K562 (cell line): ENCODE data around the gene CISD2. TPM values are rescaled to one million over a fixed set of nuclear protein-coding genes. Genes with fewer than 3 reads are reported as not detected.

ENCODE experiments used
- CTBP1 ChIP-seq: fragments of 450-650 bp; IDR thresholded peaks from 2 replicates; pipeline ENCODE4 v1.6.1; 2016; ENCODE audit warnings: borderline replicate concordance
- E4F1 ChIP-seq: fragments of 250-450 bp; sonication (Bioruptor Pico); IDR thresholded peaks from 2 replicates; pipeline ENCODE4 v1.5.0; 2021; ENCODE audit warnings: mild to moderate bottlenecking, borderline replicate concordance
- ETS2 ChIP-seq: IDR thresholded peaks from 2 replicates; pipeline ENCODE4 v1.6.1; 2016; ENCODE audit warnings: borderline replicate concordance, missing genetic modification characterization, mild to moderate bottlenecking, moderate library complexity, missing compliant biosample characterization; ENCODE audit not compliant: poor library complexity, severe bottlenecking
- HNRNPLL ChIP-seq: fragments of 200-400 bp; formaldehyde crosslinking; IDR thresholded peaks from 2 replicates; pipeline ENCODE4 v1.6.1; 2017; ENCODE audit warnings: low read length, low read depth, mild to moderate bottlenecking; ENCODE audit not compliant: poor library complexity, severe bottlenecking
- MYNN ChIP-seq, 2 experiments: sonication (generic); formaldehyde crosslinking in 1 of 2; IDR thresholded peaks; 2 replicates each; pipeline versions ENCODE4 v1.5.0 to v1.6.1; 2016 to 2020; ENCODE audit warnings: antibody characterized with exemption in 1 of 2, missing genetic modification reagents in 1 of 2
- NFIC ChIP-seq: fragments of 450-650 bp; IDR thresholded peaks from 2 replicates; pipeline ENCODE4 v1.6.1; 2017; ENCODE audit warnings: mild to moderate bottlenecking, inconsistent platforms
- NR2C1 ChIP-seq, 2 experiments: fragments of 450-650 bp; IDR thresholded peaks; 2 replicates each; pipeline ENCODE4 v1.6.1; 2017; ENCODE audit warnings: mild to moderate bottlenecking in 2 of 2, antibody characterized with exemption in 1 of 2, inconsistent platforms in 1 of 2, missing compliant biosample characterization in 1 of 2, missing genetic modification characterization in 1 of 2
- PHF21A ChIP-seq: fragments of 450-650 bp; IDR thresholded peaks from 2 replicates; pipeline ENCODE4 v1.6.1; 2017; ENCODE audit warnings: low read depth, borderline replicate concordance
- PPARD ChIP-seq: fragments of 250-450 bp; sonication (Bioruptor Pico); IDR thresholded peaks from 2 replicates; pipeline ENCODE4 v1.8.0; 2022; ENCODE audit warnings: inconsistent platforms, mild to moderate bottlenecking, moderate library complexity
- PRMT5 ChIP-seq: sonication (generic); formaldehyde crosslinking; IDR thresholded peaks from 2 replicates; pipeline ENCODE4 v1.5.0; 2020; ENCODE audit warnings: missing genetic modification reagents
- STAT5B ChIP-seq: fragments of 250-450 bp; sonication (Bioruptor Pico); IDR thresholded peaks from 2 replicates; pipeline ENCODE4 v1.8.0; 2021; ENCODE audit warnings: mild to moderate bottlenecking, inconsistent platforms
- STAT6 ChIP-seq: sonication (generic); formaldehyde crosslinking; IDR thresholded peaks from 2 replicates; pipeline ENCODE4 v1.8.1; 2023; ENCODE audit warnings: mild to moderate bottlenecking, missing genetic modification reagents
- TCF3 ChIP-seq: sonication (generic); formaldehyde crosslinking; IDR thresholded peaks from 2 replicates; pipeline ENCODE4 v1.4.0; 2020; ENCODE audit warnings: mild to moderate bottlenecking, missing genetic modification reagents
- TEAD1 ChIP-seq, 2 experiments: fragments of 450-650 bp in 1 of 2; sonication (generic) in 1 of 2; formaldehyde crosslinking; IDR thresholded peaks; 2 replicates each; pipeline versions ENCODE4 v1.4.0 to v1.8.0; 2020 to 2022; ENCODE audit warnings: mild to moderate bottlenecking in 2 of 2, missing genetic modification reagents in 1 of 2
- U2AF1 ChIP-seq: fragments of 200-400 bp; formaldehyde crosslinking; optimal IDR thresholded peaks from 2 replicates; pipeline ENCODE3; 2017; ENCODE audit warnings: mild to moderate bottlenecking, low read depth, low read length, moderate library complexity
- ZFP30 ChIP-seq: fragments of 250-450 bp; sonication (Bioruptor Pico); IDR thresholded peaks from 2 replicates; pipeline ENCODE4 v1.8.0; 2022; ENCODE audit warnings: moderate library complexity, mild to moderate bottlenecking, inconsistent platforms, borderline replicate concordance
- ZNF140 ChIP-seq: fragments of 250-450 bp; sonication (Bioruptor Pico); IDR thresholded peaks from 2 replicates; pipeline ENCODE4 v1.8.0; 2021; ENCODE audit warnings: moderate library complexity, mild to moderate bottlenecking, inconsistent platforms
- ZNF785 ChIP-seq: fragments of 250-450 bp; sonication (Bioruptor Pico); IDR thresholded peaks from 2 replicates; pipeline ENCODE4 v1.4.0; 2020; ENCODE audit warnings: mild to moderate bottlenecking
- ZNF830 ChIP-seq: fragments of 250-450 bp; sonication (Bioruptor Pico); IDR thresholded peaks from 2 replicates; pipeline ENCODE4 v1.5.0; 2021; ENCODE audit warnings: mild to moderate bottlenecking
- polyA plus RNA-seq, 8 experiments: library from polyadenylated mRNA; depleted of rRNA in 4 of 8; stranded (reverse) in 5 of 8; unstranded in 3 of 8; fragments of >200 nt; fragmentation: Nextera tagmentation in 2 of 8; fragmentation: Illumina TruSeq in 1 of 8; extraction: Ambion mirVana in 2 of 8; extraction: Trizol in 1 of 8; gene quantifications; 2 replicates each; pipeline versions ENCODE4 v1.2.1 to v1.2.3, GENCODE V29; 2011 to 2014; ENCODE audit warnings: inconsistent platforms in 1 of 8, missing spikeins in 1 of 8
- total RNA-seq, 7 experiments: library from RNA; depleted of rRNA in 6 of 7; stranded (reverse); fragments of >200 nt in 6 of 7; fragmentation: Illumina TruSeq in 2 of 7; extraction: Trizol in 2 of 7; gene quantifications; 2 replicates each; pipeline versions ENCODE4 v1.2.1 to v1.2.3, GENCODE V29; 2011 to 2021; ENCODE audit warnings: low replicate concordance in 1 of 7
- TF ChIP-seq, protein P1 (sequence below): sonication (generic); formaldehyde crosslinking; IDR thresholded peaks from 2 replicates; pipeline ENCODE4 v1.9.0; 2022; ENCODE audit warnings: mild to moderate bottlenecking, missing genetic modification reagents
- TF ChIP-seq, protein P2 (sequence below): sonication (generic); formaldehyde crosslinking; IDR thresholded peaks from 2 replicates; pipeline ENCODE4 v1.5.0; 2020; ENCODE audit warnings: missing genetic modification reagents

The CISD2 gene
- total and polyA plus RNA-seq, 9 of the 15 experiments (the other 6 are each of a cell fraction or from before 2014, with no cell fraction given), result 37.8 to 91.4 (median 59.8) TPM

- no peak for TF ChIP-seq E4F1
- no peak for TF ChIP-seq PRMT5
- no peak for TF ChIP-seq ZNF785
- TF ChIP-seq TEAD1 (CRISPR knock-in tag; IDR thresholded peaks at IDR 0.05), result peak; percentile 7 to 84; a peak in 1 of 4 replicates
- peak; percentile 55 for TF ChIP-seq TCF3
- no peak for TF ChIP-seq ZFP30 (CRISPR knock-in tag)
- TF ChIP-seq PHF21A, result peak; percentile 87; the same call in 1 of the 2 replicates
- TF ChIP-seq, protein P1, sequence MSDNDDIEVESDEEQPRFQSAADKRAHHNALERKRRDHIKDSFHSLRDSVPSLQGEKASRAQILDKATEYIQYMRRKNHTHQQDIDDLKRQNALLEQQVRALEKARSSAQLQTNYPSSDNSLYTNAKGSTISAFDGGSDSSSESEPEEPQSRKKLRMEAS, result peak; percentile 67
- TF ChIP-seq NR2C1 (IDR thresholded peaks at IDR 0.05), result peak; percentile 79
- TF ChIP-seq NR2C1 (tag; IDR thresholded peaks at IDR 0.05), result peak; percentile 27
- TF ChIP-seq NFIC, result peak; percentile 50; the same call in 1 of the 2 replicates
- no peak for TF ChIP-seq PPARD (CRISPR knock-in tag)
- TF ChIP-seq ETS2 (tag), result no peak
- peak; percentile 83 for TF ChIP-seq CTBP1
- peak; percentile 69 for TF ChIP-seq MYNN (IDR thresholded peaks at IDR 0.05)
- TF ChIP-seq MYNN (CRISPR knock-in tag; IDR thresholded peaks at IDR 0.05), result no peak
- TF ChIP-seq U2AF1, result no peak
- no peak for TF ChIP-seq ZNF830 (CRISPR knock-in tag)
- no peak for TF ChIP-seq STAT5B
- peak; percentile 39 for TF ChIP-seq HNRNPLL
- TF ChIP-seq STAT6 (CRISPR knock-in tag), result no peak; the same call in 1 of the 2 replicates
- TF ChIP-seq, protein P2, sequence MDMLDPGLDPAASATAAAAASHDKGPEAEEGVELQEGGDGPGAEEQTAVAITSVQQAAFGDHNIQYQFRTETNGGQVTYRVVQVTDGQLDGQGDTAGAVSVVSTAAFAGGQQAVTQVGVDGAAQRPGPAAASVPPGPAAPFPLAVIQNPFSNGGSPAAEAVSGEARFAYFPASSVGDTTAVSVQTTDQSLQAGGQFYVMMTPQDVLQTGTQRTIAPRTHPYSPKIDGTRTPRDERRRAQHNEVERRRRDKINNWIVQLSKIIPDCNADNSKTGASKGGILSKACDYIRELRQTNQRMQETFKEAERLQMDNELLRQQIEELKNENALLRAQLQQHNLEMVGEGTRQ (CRISPR knock-in tag), result no peak
- TF ChIP-seq ZNF140 (CRISPR knock-in tag), result no peak
These were observed 40.9 kb upstream of the CISD2 start (continued) for GRCh38 chr4:102827674-102828496.
